Panc1 (cell line): ENCODE results near the gene KIAA1671. TPM values are rescaled to one million over a fixed set of nuclear protein-coding genes. Genes with fewer than 3 reads are reported as not detected.

ENCODE experiments used
- ATAC-seq: fragments of 200-7000 bp; cut with Tn5 transposase; 2 replicates; pipeline ENCODE4 v1.9.1; 2020; ENCODE audit warnings: mild to moderate bottlenecking, moderate library complexity
- BruUV-seq: library from RNA; stranded (reverse); fragments of 400-500 nt; replicated peaks from 2 replicates; lab custom pipeline; 2021; lab: Mats Ljungman, UMichigan
- CTCF ChIA-PET: fragments of 300-600 bp; sonication (Branson Sonifier 250); formaldehyde crosslinking; loops from one replicate; lab custom pipeline; 2022; ENCODE audit warnings: antibody characterized with exemption; lab: Charles Lee
- POLR2A ChIA-PET: fragments of 300-600 bp; sonication (Branson Sonifier 250); formaldehyde crosslinking; loops from one replicate; lab custom pipeline; 2022; ENCODE audit warnings: antibody characterized with exemption; lab: Charles Lee
- DNase-seq: peaks from one replicate; pipeline ENCODE4 v3.0.0-alpha.2; 2010; ENCODE audit warnings: low read depth, low spot score
- H3K27ac ChIP-seq: 2 replicates; pipeline ENCODE4 v1.5.1; 2011; ENCODE audit warnings: mild to moderate bottlenecking, low read length, inconsistent platforms
- H3K27me3 ChIP-seq: fragments of 200-500 bp; sonication (Bioruptor generic); 2 replicates; pipeline ENCODE4 v1.6.0; 2014; ENCODE audit warnings: low read length, inconsistent platforms; ENCODE audit not compliant: control insufficient read depth, insufficient read depth
- H3K36me3 ChIP-seq: fragments of 200-500 bp; sonication (Bioruptor generic); 2 replicates; pipeline ENCODE4 v1.5.1; 2014; ENCODE audit warnings: inconsistent platforms, mild to moderate bottlenecking, low read length, moderate library complexity; ENCODE audit not compliant: control insufficient read depth, insufficient read depth
- H3K4me1 ChIP-seq: 2 replicates; pipeline ENCODE4 v1.5.1; 2011; ENCODE audit warnings: inconsistent platforms, mild to moderate bottlenecking, low read length, moderate library complexity; ENCODE audit not compliant: control insufficient read depth, insufficient read depth
- H3K4me3 ChIP-seq, 2 experiments: 2 replicates each; pipeline ENCODE4 v1.5.1; 2011 to 2012; ENCODE audit warnings: low read depth in 2 of 2, low read length in 2 of 2, mild to moderate bottlenecking in 2 of 2, inconsistent platforms in 1 of 2, moderate library complexity in 1 of 2
- H3K9me3 ChIP-seq: fragments of 200-500 bp; sonication (Bioruptor generic); 2 replicates; pipeline ENCODE4 v1.5.1; 2014; ENCODE audit warnings: low read depth, mild to moderate bottlenecking, inconsistent platforms, low read length, moderate library complexity; ENCODE audit not compliant: control insufficient read depth, insufficient read depth
- CTCF ChIP-seq: fragments of 450-650 bp; IDR thresholded peaks from 2 replicates; pipeline ENCODE4 v1.5.1; 2017; ENCODE audit warnings: mild to moderate bottlenecking
- POLR2AphosphoS5 ChIP-seq: IDR thresholded peaks from 2 replicates; pipeline ENCODE4 v1.6.1; 2012; ENCODE audit warnings: mild to moderate bottlenecking, low read depth, low read length, moderate library complexity
- REST ChIP-seq, 2 experiments: IDR thresholded peaks; 2 replicates each; pipeline ENCODE4 v1.6.1; 2011 to 2012; ENCODE audit warnings: low read depth in 2 of 2, control low read depth in 1 of 2, low read length in 1 of 2, mild to moderate bottlenecking in 1 of 2, moderate library complexity in 1 of 2; ENCODE audit not compliant: insufficient read depth in 1 of 2
- SIN3A ChIP-seq: IDR thresholded peaks from 2 replicates; pipeline ENCODE4 v1.6.1; 2012; ENCODE audit warnings: low read depth, mild to moderate bottlenecking, low read length, moderate library complexity, borderline replicate concordance; ENCODE audit not compliant: insufficient read depth
- TCF7L2 ChIP-seq: IDR thresholded peaks from 2 replicates; pipeline ENCODE4 v1.6.1; 2011; ENCODE audit warnings: mild to moderate bottlenecking, low read depth, low read length, inconsistent platforms
- in situ Hi-C: cut with HindIII; loops from 2 replicates; pipeline ENCODE4 v1.10.0; 2016; ENCODE audit warnings: low sequenced_read_pairs, low pct_unique_long_range_greater_than_20kb
- intact Hi-C: fragments of 100-400 bp; cut with micrococcal nuclease; formaldehyde crosslinking; loops from one replicate; pipeline ENCODE4 v1.10.0; 2022; ENCODE audit not compliant: unreplicated experiment
- total RNA-seq: library from RNA; stranded (reverse); gene quantifications from one replicate; pipeline ENCODE4 v1.2.1, GENCODE V29; 2021; ENCODE audit not compliant: unreplicated experiment

KIAA1671 gene
- total RNA-seq, 1 experiment from 2014 or later, result 48.1 TPM

DNA sequence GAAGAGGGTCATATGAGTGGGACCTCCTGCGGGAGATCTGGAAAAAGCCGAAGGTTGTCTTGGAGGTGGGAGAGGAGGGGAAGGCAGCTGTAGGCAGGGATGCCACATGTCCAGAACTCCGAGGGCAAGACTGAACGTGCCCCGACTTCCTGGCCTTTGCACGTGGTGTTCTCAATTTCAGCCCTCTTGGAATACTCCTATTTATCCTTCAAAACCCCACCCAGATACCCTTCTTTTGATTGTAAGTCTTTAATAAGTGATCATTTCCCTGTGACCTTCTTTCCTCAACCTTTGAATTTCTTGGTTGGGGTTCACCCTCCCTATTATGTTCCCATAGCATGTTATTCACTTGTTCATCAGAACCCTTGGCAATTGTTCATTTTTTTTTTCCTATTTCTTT is 151.9 kb downstream of the KIAA1671 start:
- in situ Hi-C loops, result no loop called here

DNA sequence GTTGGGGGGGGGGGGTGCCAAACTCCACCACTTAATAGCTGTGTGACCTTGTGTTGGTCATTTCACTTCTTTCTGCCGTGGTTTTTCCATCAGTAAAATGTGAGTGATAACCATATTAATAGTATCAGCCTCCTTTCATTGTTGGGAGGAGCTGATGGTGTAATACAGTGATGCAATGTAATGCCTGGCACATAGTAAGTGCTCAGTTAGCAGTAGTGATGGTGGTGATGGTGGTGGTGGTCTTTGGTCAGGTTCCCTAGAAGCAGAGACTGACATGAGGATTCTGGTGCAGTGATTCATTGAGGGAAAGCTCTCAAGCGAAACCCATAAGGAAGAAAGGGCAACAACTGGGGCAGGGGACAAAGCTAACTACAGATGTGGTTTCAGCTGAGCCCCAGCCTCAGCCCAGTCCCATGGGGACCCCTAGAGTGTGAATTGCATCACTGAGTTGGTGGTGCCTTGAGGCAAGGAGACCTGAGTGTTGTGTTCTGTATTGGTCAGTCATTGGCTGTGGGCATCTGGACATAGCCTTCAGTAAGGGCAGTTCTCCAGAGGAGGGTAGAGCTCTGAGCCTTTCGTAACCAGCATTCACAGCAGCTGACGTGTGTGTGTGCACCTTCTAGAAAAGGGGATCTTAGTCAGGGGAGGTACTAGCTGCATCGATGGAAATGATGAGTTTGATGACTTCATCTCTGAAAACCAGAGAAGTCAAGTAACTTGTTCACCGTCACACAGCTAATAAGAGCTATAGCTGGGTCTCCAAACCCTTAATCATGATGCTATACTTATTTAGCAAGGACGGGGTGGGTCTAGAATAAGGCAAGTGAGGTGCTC is 153.5 kb downstream of the KIAA1671 start:
- Histone ChIP-seq H3K27ac (no peak overlapping the region), H3K27me3 (no peaks in the 10 kb centered on the region), H3K4me3 (no peak overlapping the region), H3K36me3 (no peaks in the 10 kb centered on the region), H3K4me1 (peaks cover 7% of the 10 kb centered on the region), H3K9me3 (no peaks in the 10 kb centered on the region)
- BruUV-seq, result no TSS peak
- intact Hi-C loops, result no loop called here
- in situ Hi-C loops, result no loop called here
- DNase-seq (no peak), ATAC-seq (no peak)
- CTCF ChIA-PET, result interaction anchor here (0.7 kb wide), 1 partner anchor 349 kb away, joined by 3 read pairs; no protein-coding TSS in a partner anchor
- POLR2A ChIA-PET, result no interaction called here
- TF ChIP-seq CTCF (no peak), TCF7L2 (no peak), SIN3A (no peak), REST (IDR thresholded peaks at IDR 0.05; ENCODE audit: insufficient read depth in 1 of 2, low read depth in 2 of 2, low read length in 1 of 2) (no peak), POLR2AphosphoS5 (no peak)

More for the DNA sequence above, 151.9 kb downstream of the KIAA1671 start:
- CTCF ChIA-PET, result no interaction called here
- POLR2A ChIA-PET, result no interaction called here
- ATAC-seq (no peak), DNase-seq (no peak)
- intact Hi-C loops, result no loop called here
- H3K4me1 ChIP-seq, result no peaks in the 10 kb centered on the region
- no peaks in the 10 kb centered on the region for H3K9me3 ChIP-seq
- H3K4me3 ChIP-seq, result no peak overlapping the region
- no peak overlapping the region for H3K27ac ChIP-seq
- no peak for TF ChIP-seq TCF7L2
- TF ChIP-seq SIN3A, result no peak
- no peaks in the 10 kb centered on the region for H3K36me3 ChIP-seq
- no peaks in the 10 kb centered on the region for H3K27me3 ChIP-seq
- BruUV-seq, result no TSS peak
